ENCODE data around the gene VIPR2. TPM values are rescaled to one million over a fixed set of nuclear protein-coding genes. Genes with fewer than 3 reads are reported as not detected.

The VIPR2 gene
- total RNA-seq, 1 donor from 2014 or later: 4.6 TPM

- DNase-seq (ENCODE audit: low spot score): peak; percentile 78
These were observed 115.9 kb downstream of the VIPR2 start for GRCh38 chr7:159028508-159029401.

- peak; percentile 89 for DNase-seq (ENCODE audit: low spot score)
These were observed 116.7 kb downstream of the VIPR2 start for GRCh38 chr7:159027789-159028507.

GRCh38 chr7:159027056-159027788 lies 117.4 kb downstream of the VIPR2 start:
- peak; percentile 43 for DNase-seq (ENCODE audit: low spot score)

- DNase-seq (ENCODE audit: low spot score): peak; percentile 84
These were observed 118.2 kb downstream of the VIPR2 start for GRCh38 chr7:159026271-159027055.

GRCh38 chr7:159025161-159025779 lies 119.4 kb downstream of the VIPR2 start:
- peak; percentile 82 for DNase-seq (ENCODE audit: low spot score)

GRCh38 chr7:159024280-159024951 lies 120.3 kb downstream of the VIPR2 start:
- DNase-seq (ENCODE audit: low spot score): peak; percentile 81

- peak; percentile 39 for DNase-seq (ENCODE audit: low spot score)
These were observed 120.9 kb downstream of the VIPR2 start for GRCh38 chr7:159023746-159024145.

GRCh38 chr7:159023206-159023605 lies 121.5 kb downstream of the VIPR2 start:
- DNase-seq (ENCODE audit: low spot score): peak; percentile 60

GRCh38 chr7:159022238-159022993 lies 122.3 kb downstream of the VIPR2 start:
- DNase-seq (ENCODE audit: low spot score): peak; percentile 83

GRCh38 chr7:159020987-159021386 lies 123.7 kb downstream of the VIPR2 start:
- DNase-seq (ENCODE audit: low spot score): peak; percentile 18

- DNase-seq (ENCODE audit: low spot score): no peak
These were observed 125.6 kb downstream of the VIPR2 start for GRCh38 chr7:159019111-159019510.

GRCh38 chr7:159017741-159018140 lies 126.9 kb downstream of the VIPR2 start:
- no peak for DNase-seq (ENCODE audit: low spot score)

GRCh38 chr7:159017210-159017609 lies 127.5 kb downstream of the VIPR2 start:
- DNase-seq (ENCODE audit: low spot score): no peak

GRCh38 chr7:159016591-159016990 lies 128.1 kb downstream of the VIPR2 start:
- DNase-seq (ENCODE audit: low spot score): no peak

GRCh38 chr7:159015454-159016410 lies 128.9 kb downstream of the VIPR2 start:
- no peak for DNase-seq (ENCODE audit: low spot score)

- DNase-seq (ENCODE audit: low spot score): no peak
These were observed 129.6 kb downstream of the VIPR2 start for GRCh38 chr7:159015081-159015453.

GRCh38 chr7:159014297-159015062 lies 130.2 kb downstream of the VIPR2 start:
- DNase-seq (ENCODE audit: low spot score): no peak

Data from mesenteric fat pad (tissue), 1 donor.